ENCODE data around the gene OR2M5.

OR2M5 gene

GRCh38 chr1:248165186-248165585 lies 20.2 kb downstream of the OR2M5 start:
- TF ChIP-seq, protein P1, sequence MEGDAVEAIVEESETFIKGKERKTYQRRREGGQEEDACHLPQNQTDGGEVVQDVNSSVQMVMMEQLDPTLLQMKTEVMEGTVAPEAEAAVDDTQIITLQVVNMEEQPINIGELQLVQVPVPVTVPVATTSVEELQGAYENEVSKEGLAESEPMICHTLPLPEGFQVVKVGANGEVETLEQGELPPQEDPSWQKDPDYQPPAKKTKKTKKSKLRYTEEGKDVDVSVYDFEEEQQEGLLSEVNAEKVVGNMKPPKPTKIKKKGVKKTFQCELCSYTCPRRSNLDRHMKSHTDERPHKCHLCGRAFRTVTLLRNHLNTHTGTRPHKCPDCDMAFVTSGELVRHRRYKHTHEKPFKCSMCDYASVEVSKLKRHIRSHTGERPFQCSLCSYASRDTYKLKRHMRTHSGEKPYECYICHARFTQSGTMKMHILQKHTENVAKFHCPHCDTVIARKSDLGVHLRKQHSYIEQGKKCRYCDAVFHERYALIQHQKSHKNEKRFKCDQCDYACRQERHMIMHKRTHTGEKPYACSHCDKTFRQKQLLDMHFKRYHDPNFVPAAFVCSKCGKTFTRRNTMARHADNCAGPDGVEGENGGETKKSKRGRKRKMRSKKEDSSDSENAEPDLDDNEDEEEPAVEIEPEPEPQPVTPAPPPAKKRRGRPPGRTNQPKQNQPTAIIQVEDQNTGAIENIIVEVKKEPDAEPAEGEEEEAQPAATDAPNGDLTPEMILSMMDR (IDR thresholded peaks at IDR 0.05; ENCODE audit: insufficient read depth, low read depth, low read length, missing control alignments) = no peak
- no peak overlapping the region for H3K4me3 ChIP-seq (ENCODE audit: low read length)
- DNase-seq (ENCODE audit: low read depth) = no peak

DNA sequence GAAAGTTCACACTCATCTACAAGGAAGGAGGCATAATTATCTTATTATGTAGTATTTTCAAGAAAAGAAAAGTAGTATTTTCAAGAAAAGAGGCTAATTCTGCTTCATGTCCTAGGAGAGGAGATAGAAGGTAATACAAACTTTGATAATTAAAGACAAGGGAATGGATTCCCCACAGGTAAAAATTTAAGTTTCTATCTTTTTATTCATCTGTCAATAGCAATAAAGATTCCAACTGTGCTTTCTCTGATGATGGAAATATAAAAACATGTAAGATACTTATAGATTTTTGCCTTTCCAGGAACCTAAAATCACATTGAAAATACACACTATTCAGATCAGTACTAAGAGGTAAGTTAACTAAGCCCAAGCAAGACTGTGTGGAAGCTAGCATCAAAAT lies 29.6 kb downstream of the OR2M5 start, which contains the start of gene OR2M2:
Gene OR2M2, plus strand, starts transcription at position 301 of the 400 bp plus-strand sequence. CDS start 5,165 bp downstream, outside the sequence.
- H3K4me3 ChIP-seq (ENCODE audit: low read length) = no peak within 1 kb of the TSS
- no peak for DNase-seq (ENCODE audit: low read depth)
- TF ChIP-seq, protein P1 (IDR thresholded peaks at IDR 0.05; ENCODE audit: insufficient read depth, low read depth, low read length, missing control alignments) = no peak

GRCh38 chr1:248183996-248184395 lies 39.0 kb downstream of the OR2M5 start:
- H3K4me3 ChIP-seq (ENCODE audit: low read length) = no peak overlapping the region
- TF ChIP-seq, protein P1 (IDR thresholded peaks at IDR 0.05; ENCODE audit: insufficient read depth, low read depth, low read length, missing control alignments) = no peak
- no peak for DNase-seq (ENCODE audit: low read depth)

DNA sequence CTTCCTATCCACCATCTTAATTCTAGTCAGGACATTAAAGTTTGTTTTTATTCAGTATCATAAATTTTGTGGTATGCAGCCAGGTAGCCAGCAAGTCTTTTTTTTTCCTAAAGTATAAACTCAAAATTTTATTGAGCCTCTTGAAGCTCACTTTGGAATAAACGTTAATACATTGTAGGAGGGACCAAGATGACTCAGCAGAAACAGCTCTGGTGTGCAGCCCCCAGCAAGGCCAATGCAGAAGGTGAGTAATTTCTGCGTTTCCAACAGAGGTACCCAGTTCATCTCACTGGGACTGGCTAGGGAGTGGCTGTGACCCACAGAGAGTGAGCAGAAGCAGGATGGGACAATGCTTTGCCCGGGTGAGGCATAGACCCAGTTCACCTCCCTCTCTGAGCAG lies 42.4 kb downstream of the OR2M5 start:
- no peak overlapping the region for H3K4me3 ChIP-seq (ENCODE audit: low read length)
- TF ChIP-seq, protein P1 (IDR thresholded peaks at IDR 0.05; ENCODE audit: insufficient read depth, low read depth, low read length, missing control alignments) = no peak
- no peak for DNase-seq (ENCODE audit: low read depth)

GRCh38 chr1:248189026-248189425 lies 44.1 kb downstream of the OR2M5 start:
- TF ChIP-seq, protein P1 (IDR thresholded peaks at IDR 0.05; ENCODE audit: insufficient read depth, low read depth, low read length, missing control alignments) = no peak
- DNase-seq (ENCODE audit: low read depth) = no peak
- no peak overlapping the region for H3K4me3 ChIP-seq (ENCODE audit: low read length)

GRCh38 chr1:248194117-248194516 lies 49.2 kb downstream of the OR2M5 start:
- no peak overlapping the region for H3K4me3 ChIP-seq (ENCODE audit: low read length)

More at GRCh38 chr1:248194117-248194516, 49.2 kb downstream of the OR2M5 start:
- TF ChIP-seq, protein P1 (IDR thresholded peaks at IDR 0.05; ENCODE audit: insufficient read depth, low read depth, low read length, missing control alignments) = no peak
- DNase-seq (ENCODE audit: low read depth) = no peak
